SK-N-SH (cell line): Measurements from ENCODE around the gene CDH13. TPM values are rescaled to one million over a fixed set of nuclear protein-coding genes. Genes with fewer than 3 reads are reported as not detected.

ENCODE experiments used
- CTCF ChIA-PET: fragments of 300-600, 350-600 bp; formaldehyde crosslinking; extraction: SDS; loops from one replicate; lab custom pipeline; 2021; lab: Yijun Ruan, JAX
- POLR2A ChIA-PET: fragments of 350-600 bp; sonication (Branson Sonifier 250); formaldehyde crosslinking; extraction: SDS; loops from one replicate; lab custom pipeline; 2020; ENCODE audit warnings: antibody characterized with exemption, inconsistent platforms; lab: Yijun Ruan, JAX
- DNase-seq: peaks from one replicate; pipeline ENCODE4 v3.0.0; 2012
- H2AFZ ChIP-seq: fragments of 200-600 bp; sonication (generic); 2 replicates; pipeline ENCODE4 v1.8.1; 2016; ENCODE audit warnings: antibody characterized with exemption, mild to moderate bottlenecking, low read depth
- H3F3A ChIP-seq: fragments of 200-600 bp; sonication (generic); replicated peaks from 2 replicates; pipeline ENCODE3; 2016; ENCODE audit warnings: antibody characterized with exemption, mild to moderate bottlenecking; ENCODE audit not compliant: insufficient read depth
- H3K27ac ChIP-seq, 2 experiments: fragments of 200-500 bp in 1 of 2; fragments of 200-600 bp in 1 of 2; sonication (Bioruptor generic) in 1 of 2; sonication (generic), shearing (Covaris generic) in 1 of 2; 2 replicates each; pipeline versions ENCODE4 v1.5.1 to v1.6.1; 2014 to 2016; ENCODE audit warnings: low read depth in 2 of 2, inconsistent platforms in 1 of 2, low read length in 1 of 2, mild to moderate bottlenecking in 1 of 2, mixed read lengths in 1 of 2
- H3K27me3 ChIP-seq: fragments of 200-600 bp; sonication (generic), shearing (Covaris generic); 2 replicates; pipeline ENCODE4 v1.6.1; 2016; ENCODE audit warnings: mixed run types; ENCODE audit not compliant: insufficient read depth
- H3K36me3 ChIP-seq, 2 experiments: fragments of 200-500 bp in 1 of 2; fragments of 200-600 bp in 1 of 2; sonication (Bioruptor generic) in 1 of 2; sonication (generic) in 1 of 2; replicated peaks in 1 of 2; 2 replicates each; pipeline versions ENCODE3 to v1.5.1; 2014 to 2016; ENCODE audit warnings: low read length in 1 of 2, mild to moderate bottlenecking in 1 of 2; ENCODE audit not compliant: insufficient read depth in 2 of 2, control insufficient read depth in 1 of 2
- H3K4me1 ChIP-seq, 2 experiments: fragments of 200-500 bp in 1 of 2; fragments of 200-600 bp in 1 of 2; sonication (Bioruptor generic) in 1 of 2; sonication (generic), shearing (Covaris generic) in 1 of 2; 2 replicates each; pipeline versions ENCODE4 v1.5.1 to v1.6.1; 2014 to 2016; ENCODE audit warnings: low read depth in 1 of 2, low read length in 1 of 2, mixed run types in 1 of 2; ENCODE audit not compliant: insufficient read depth in 2 of 2, control insufficient read depth in 1 of 2
- H3K4me2 ChIP-seq: fragments of 200-600 bp; sonication (generic), shearing (Covaris generic); 2 replicates; pipeline ENCODE4 v1.6.1; 2017; ENCODE audit warnings: mixed run types
- H3K4me3 ChIP-seq, 2 experiments: fragments of 200-500 bp in 1 of 2; fragments of 200-600 bp in 1 of 2; sonication (Bioruptor generic) in 1 of 2; sonication (generic), shearing (Covaris generic) in 1 of 2; 2 replicates each; pipeline versions ENCODE4 v1.5.1 to v1.8.1; 2014 to 2016; ENCODE audit warnings: low read depth in 2 of 2, inconsistent platforms in 1 of 2, low read length in 1 of 2, mild to moderate bottlenecking in 1 of 2, mixed read lengths in 1 of 2, moderate library complexity in 1 of 2
- H3K79me2 ChIP-seq: fragments of 200-600 bp; sonication (generic); 2 replicates; pipeline ENCODE4 v1.8.1; 2017; ENCODE audit warnings: mild to moderate bottlenecking; ENCODE audit not compliant: insufficient read depth
- H3K9ac ChIP-seq: fragments of 200-600 bp; sonication (generic); 2 replicates; pipeline ENCODE4 v1.6.1; 2017; ENCODE audit warnings: mixed run types
- H3K9me2 ChIP-seq: fragments of 200-600 bp; sonication (generic); 2 replicates; pipeline ENCODE4 v1.6.1; 2017; ENCODE audit warnings: mixed run types
- H3K9me3 ChIP-seq: fragments of 200-600 bp; sonication (generic); 2 replicates; pipeline ENCODE4 v1.6.1; 2017; ENCODE audit warnings: mixed run types, mild to moderate bottlenecking, moderate library complexity
- H4K20me1 ChIP-seq: fragments of 200-600 bp; sonication (generic); 2 replicates; pipeline ENCODE4 v1.6.1; 2017; ENCODE audit warnings: mild to moderate bottlenecking, mixed run types; ENCODE audit not compliant: insufficient read depth
- EP300 ChIP-seq, 2 experiments: IDR thresholded peaks; 2 replicates each; pipeline versions ENCODE4 v1.4.0 to v1.6.1; 2012; ENCODE audit warnings: borderline replicate concordance in 1 of 2, low read depth in 1 of 2, low read length in 1 of 2
- FOSL2 ChIP-seq: IDR thresholded peaks from 2 replicates; pipeline ENCODE4 v1.4.0; 2012; ENCODE audit warnings: low read depth, mild to moderate bottlenecking, moderate library complexity, borderline replicate concordance
- JUND ChIP-seq: IDR thresholded peaks from 2 replicates; pipeline ENCODE4 v1.4.0; 2012
- POLR2AphosphoS5 ChIP-seq: IDR thresholded peaks from 2 replicates; pipeline ENCODE4 v1.6.1; 2012; ENCODE audit warnings: low read depth, low read length
- RXRA ChIP-seq: IDR thresholded peaks from 2 replicates; pipeline ENCODE4 v1.4.0; 2012; ENCODE audit warnings: low read depth, mild to moderate bottlenecking, borderline replicate concordance
- SIN3A ChIP-seq: IDR thresholded peaks from 2 replicates; pipeline ENCODE4 v1.6.1; 2012; ENCODE audit warnings: low read depth, mild to moderate bottlenecking, low read length, moderate library complexity, borderline replicate concordance
- SMC3 ChIP-seq: IDR thresholded peaks from 2 replicates; pipeline ENCODE4 v1.6.1; 2012; ENCODE audit warnings: low read depth, low read length, improper control_type of control experiment
- TCF12 ChIP-seq: IDR thresholded peaks from 2 replicates; pipeline ENCODE4 v1.4.0; 2012
- TEAD4 ChIP-seq: IDR thresholded peaks from 2 replicates; pipeline ENCODE4 v1.4.0; 2012; ENCODE audit warnings: mild to moderate bottlenecking, borderline replicate concordance; ENCODE audit not compliant: insufficient read depth
- WGBS: methylation state at CpG from one replicate; pipeline ENCODE4 v1.1.6; 2017; ENCODE audit warnings: low lambda C conversion rate; 5-methylcytosine and 5-hydroxymethylcytosine counted together
- polyA plus RNA-seq, 3 experiments: library from polyadenylated mRNA; depleted of rRNA; stranded (reverse); fragments of >200 nt; gene quantifications; 2 replicates each; pipeline ENCODE4 v1.2.3, GENCODE V29; 2012
- TF ChIP-seq, protein P1 (sequence below): IDR thresholded peaks from 2 replicates; pipeline ENCODE4 v1.4.0; 2012; ENCODE audit warnings: low read depth
- TF ChIP-seq, protein P2 (sequence below): IDR thresholded peaks from 2 replicates; pipeline ENCODE4 v1.4.0; 2012; ENCODE audit warnings: low read depth, borderline replicate concordance
- TF ChIP-seq, protein P3 (sequence below): IDR thresholded peaks from 2 replicates; pipeline ENCODE4 v1.4.0; 2012; ENCODE audit warnings: low read depth, borderline replicate concordance
- TF ChIP-seq, protein P4 (sequence below): IDR thresholded peaks from 2 replicates; pipeline ENCODE4; 2012

Gene CDH13
- polyA plus RNA-seq, 1 of the 3 experiments (the other 2 are of a cell fraction) = 93.0 TPM

DNA sequence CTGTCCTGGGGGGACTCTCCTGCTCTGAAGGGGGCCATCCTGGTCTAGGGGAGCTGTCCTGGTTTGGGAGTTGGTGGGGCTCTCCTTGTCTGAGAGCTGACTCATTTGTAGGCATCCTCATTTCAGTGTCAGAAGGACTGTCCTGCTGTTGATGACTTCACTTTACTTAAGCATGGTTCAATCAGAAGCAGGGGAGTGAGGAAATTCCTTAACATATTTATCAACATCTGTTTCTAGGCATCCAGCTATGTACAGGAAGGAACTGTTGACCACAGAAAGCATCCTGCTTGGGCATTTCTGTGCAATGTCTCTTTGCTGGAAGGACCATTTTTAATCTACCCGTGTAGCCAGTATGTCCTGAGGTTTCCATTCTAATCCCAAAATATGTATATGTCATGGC is 678.3 kb downstream of the CDH13 start:
- DNase-seq = no peak
- Histone ChIP-seq H2AFZ (no peak overlapping the region), H3K9ac (peak overlapping the region; percentile 36; the same call in 1 of the 2 replicates), H3K4me1 (peaks cover 0 to 6% of the 10 kb centered on the region in 2 experiments; a peak in 2 of 4 replicates), H3K79me2 (no peaks in the 10 kb centered on the region), H4K20me1 (no peaks in the 10 kb centered on the region), H3F3A (peaks cover 24% of the 10 kb centered on the region), H3K9me3 (no peaks in the 10 kb centered on the region), H3K27ac (peak overlapping the region; percentile 75 to 81), H3K27me3 (no peaks in the 10 kb centered on the region), H3K36me3 (no peaks in the 10 kb centered on the region), H3K9me2 (no peaks in the 10 kb centered on the region), H3K4me3 (no peak overlapping the region), H3K4me2 (peak overlapping the region; percentile 24)
- POLR2A ChIA-PET = no interaction called here
- TF ChIP-seq, protein P1, sequence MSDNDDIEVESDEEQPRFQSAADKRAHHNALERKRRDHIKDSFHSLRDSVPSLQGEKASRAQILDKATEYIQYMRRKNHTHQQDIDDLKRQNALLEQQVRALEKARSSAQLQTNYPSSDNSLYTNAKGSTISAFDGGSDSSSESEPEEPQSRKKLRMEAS = peak; percentile 38; the same call in 1 of the 2 replicates
- TF ChIP-seq JUND = peak; percentile 40; the same call in 1 of the 2 replicates
- TF ChIP-seq POLR2AphosphoS5 = peak; percentile 52; the same call in 1 of the 2 replicates
- no peak for TF ChIP-seq SIN3A
- TF ChIP-seq FOSL2 = peak; percentile 29; the same call in 1 of the 2 replicates
- TF ChIP-seq SMC3 = no peak
- TF ChIP-seq, protein P2, sequence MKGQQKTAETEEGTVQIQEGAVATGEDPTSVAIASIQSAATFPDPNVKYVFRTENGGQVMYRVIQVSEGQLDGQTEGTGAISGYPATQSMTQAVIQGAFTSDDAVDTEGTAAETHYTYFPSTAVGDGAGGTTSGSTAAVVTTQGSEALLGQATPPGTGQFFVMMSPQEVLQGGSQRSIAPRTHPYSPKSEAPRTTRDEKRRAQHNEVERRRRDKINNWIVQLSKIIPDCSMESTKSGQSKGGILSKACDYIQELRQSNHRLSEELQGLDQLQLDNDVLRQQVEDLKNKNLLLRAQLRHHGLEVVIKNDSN = no peak
- TF ChIP-seq RXRA = peak; percentile 61
- peak; percentile 39 to 77; a peak in 2 of 4 replicates for TF ChIP-seq EP300 (IDR thresholded peaks at IDR 0.05; ENCODE audit: borderline replicate concordance in 1 of 2, low read depth in 1 of 2, low read length in 1 of 2)
- TF ChIP-seq, protein P3, sequence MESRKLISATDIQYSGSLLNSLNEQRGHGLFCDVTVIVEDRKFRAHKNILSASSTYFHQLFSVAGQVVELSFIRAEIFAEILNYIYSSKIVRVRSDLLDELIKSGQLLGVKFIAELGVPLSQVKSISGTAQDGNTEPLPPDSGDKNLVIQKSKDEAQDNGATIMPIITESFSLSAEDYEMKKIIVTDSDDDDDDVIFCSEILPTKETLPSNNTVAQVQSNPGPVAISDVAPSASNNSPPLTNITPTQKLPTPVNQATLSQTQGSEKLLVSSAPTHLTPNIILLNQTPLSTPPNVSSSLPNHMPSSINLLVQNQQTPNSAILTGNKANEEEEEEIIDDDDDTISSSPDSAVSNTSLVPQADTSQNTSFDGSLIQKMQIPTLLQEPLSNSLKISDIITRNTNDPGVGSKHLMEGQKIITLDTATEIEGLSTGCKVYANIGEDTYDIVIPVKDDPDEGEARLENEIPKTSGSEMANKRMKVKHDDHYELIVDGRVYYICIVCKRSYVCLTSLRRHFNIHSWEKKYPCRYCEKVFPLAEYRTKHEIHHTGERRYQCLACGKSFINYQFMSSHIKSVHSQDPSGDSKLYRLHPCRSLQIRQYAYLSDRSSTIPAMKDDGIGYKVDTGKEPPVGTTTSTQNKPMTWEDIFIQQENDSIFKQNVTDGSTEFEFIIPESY = 0 out of 2 replicates have a peak, but pooled peaks have one; percentile 14
- TF ChIP-seq TEAD4 = peak; percentile 70; the same call in 1 of the 2 replicates
- TF ChIP-seq, protein P4, sequence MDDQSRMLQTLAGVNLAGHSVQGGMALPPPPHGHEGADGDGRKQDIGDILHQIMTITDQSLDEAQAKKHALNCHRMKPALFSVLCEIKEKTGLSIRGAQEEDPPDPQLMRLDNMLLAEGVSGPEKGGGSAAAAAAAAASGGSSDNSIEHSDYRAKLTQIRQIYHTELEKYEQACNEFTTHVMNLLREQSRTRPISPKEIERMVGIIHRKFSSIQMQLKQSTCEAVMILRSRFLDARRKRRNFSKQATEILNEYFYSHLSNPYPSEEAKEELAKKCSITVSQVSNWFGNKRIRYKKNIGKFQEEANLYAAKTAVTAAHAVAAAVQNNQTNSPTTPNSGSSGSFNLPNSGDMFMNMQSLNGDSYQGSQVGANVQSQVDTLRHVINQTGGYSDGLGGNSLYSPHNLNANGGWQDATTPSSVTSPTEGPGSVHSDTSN = peak; percentile 55; the same call in 1 of the 2 replicates
- peak; percentile 94 for TF ChIP-seq TCF12
- CTCF ChIA-PET = interaction anchor here (0.6 kb wide), 1 partner anchor 49 kb away, joined by 5 read pairs; no protein-coding TSS in a partner anchor
- WGBS = 20% methylated on average over 1 of the region's 1 CpG
